Measurements from ENCODE around the gene AP2A1. TPM values are rescaled to one million over a fixed set of nuclear protein-coding genes. Genes with fewer than 3 reads are reported as not detected.
A peak's percentile ranks its signal among the peaks of the same experiment; 100 is the strongest.

AP2A1 gene
- total RNA-seq, 1 donor from 2014 or later = 168 TPM

DNA sequence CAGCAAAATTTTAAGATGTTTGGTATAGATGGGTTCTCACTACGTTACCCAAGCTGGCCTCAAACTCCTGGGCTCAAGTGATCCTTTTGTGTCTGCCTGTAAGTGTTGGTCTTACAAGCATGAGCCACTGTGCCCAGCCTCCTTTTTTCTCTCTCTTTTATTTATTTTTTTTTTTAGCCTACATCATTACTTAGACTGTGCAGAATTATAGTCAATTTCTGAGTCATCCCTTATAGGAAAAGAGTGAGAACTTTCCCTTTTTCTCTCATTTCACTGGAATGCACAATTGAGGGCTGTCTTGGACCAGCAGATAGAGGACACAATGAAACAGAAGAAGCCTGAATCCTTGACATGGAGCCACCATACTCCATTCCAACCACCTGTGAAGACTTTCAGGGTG is 17.0 kb upstream of the AP2A1 start:
- Histone ChIP-seq H3K27ac (ENCODE audit: low read depth, low read length) (no peak overlapping the region), H3K36me3 (ENCODE audit: insufficient read depth, low read length) (no peaks in the 10 kb centered on the region), H3K9ac (ENCODE audit: low read length) (no peak overlapping the region), H3K4me3 (ENCODE audit: insufficient read depth, low read depth, low read length) (no peak overlapping the region), H3K27me3 (ENCODE audit: insufficient read depth, low read length) (no peaks in the 10 kb centered on the region), H3K4me2 (ENCODE audit: low read length) (no peak overlapping the region), H4K20me1 (ENCODE audit: insufficient read depth, low read length) (no peaks in the 10 kb centered on the region), H3K9me3 (ENCODE audit: insufficient read depth, low read depth, low read length) (no peaks in the 10 kb centered on the region), H3K4me1 (ENCODE audit: insufficient read depth, low read length) (no peaks in the 10 kb centered on the region), H2AFZ (ENCODE audit: low read depth, low read length) (no peak overlapping the region), H3K79me2 (ENCODE audit: insufficient read depth, low read length) (no peaks in the 10 kb centered on the region)
- Mint-ChIP-seq H3K4me1 (ENCODE audit: low read depth, unreplicated experiment) (no peaks in the 10 kb centered on the region), H3K4me3 (ENCODE audit: unreplicated experiment) (no peak overlapping the region), H3K27ac (ENCODE audit: unreplicated experiment) (no peak overlapping the region), H3K9me3 (ENCODE audit: unreplicated experiment) (peaks cover 22% of the 10 kb centered on the region), H3K27me3 (ENCODE audit: low read depth, unreplicated experiment) (no peaks in the 10 kb centered on the region), H3K36me3 (ENCODE audit: low read depth, unreplicated experiment) (peaks cover 3% of the 10 kb centered on the region)
- FAIRE-seq (no peak), DNase-seq (ENCODE audit: low read depth) (peak; percentile 33)
- TF ChIP-seq CTCF (IDR thresholded peaks at IDR 0.05; ENCODE audit: insufficient read depth, low read depth, low read length) (no peak), EZH2 (IDR thresholded peaks at IDR 0.05; ENCODE audit: insufficient read depth, low read length) (no peak)

- Mint-ChIP-seq H3K27ac (ENCODE audit: unreplicated experiment) (no peak overlapping the region), H3K4me1 (ENCODE audit: low read depth, unreplicated experiment) (no peaks in the 10 kb centered on the region), H3K36me3 (ENCODE audit: low read depth, unreplicated experiment) (peaks cover 5% of the 10 kb centered on the region), H3K9me3 (ENCODE audit: unreplicated experiment) (peaks cover 24% of the 10 kb centered on the region), H3K4me3 (ENCODE audit: unreplicated experiment) (no peak overlapping the region), H3K27me3 (ENCODE audit: low read depth, unreplicated experiment) (no peaks in the 10 kb centered on the region)
- no peak for DNase-seq (ENCODE audit: low read depth)
- Histone ChIP-seq H3K4me2 (ENCODE audit: low read length) (no peak overlapping the region), H4K20me1 (ENCODE audit: insufficient read depth, low read length) (no peaks in the 10 kb centered on the region), H2AFZ (ENCODE audit: low read depth, low read length) (no peak overlapping the region), H3K4me3 (ENCODE audit: insufficient read depth, low read depth, low read length) (no peak overlapping the region), H3K27ac (ENCODE audit: low read depth, low read length) (no peak overlapping the region), H3K79me2 (ENCODE audit: insufficient read depth, low read length) (no peaks in the 10 kb centered on the region), H3K4me1 (ENCODE audit: insufficient read depth, low read length) (no peaks in the 10 kb centered on the region), H3K9ac (ENCODE audit: low read length) (no peak overlapping the region), H3K27me3 (ENCODE audit: insufficient read depth, low read length) (no peaks in the 10 kb centered on the region), H3K9me3 (ENCODE audit: insufficient read depth, low read depth, low read length) (peaks cover 5% of the 10 kb centered on the region), H3K36me3 (ENCODE audit: insufficient read depth, low read length) (no peaks in the 10 kb centered on the region)
- TF ChIP-seq EZH2 (IDR thresholded peaks at IDR 0.05; ENCODE audit: insufficient read depth, low read length) (no peak), CTCF (IDR thresholded peaks at IDR 0.05; ENCODE audit: insufficient read depth, low read depth, low read length) (no peak)
- no peak for FAIRE-seq
Measured at GRCh38 chr19:49752701-49753100, 14.1 kb upstream of the AP2A1 start.

GRCh38 chr19:49755956-49756355 is 10.8 kb upstream of the AP2A1 start:
- no peak overlapping the region for H3K4me3 ChIP-seq (ENCODE audit: insufficient read depth, low read depth, low read length)
- DNase-seq (ENCODE audit: low read depth) (no peak), FAIRE-seq (no peak)
- no peaks in the 10 kb centered on the region for H3K36me3 ChIP-seq (ENCODE audit: insufficient read depth, low read length)
- H3K4me1 ChIP-seq (ENCODE audit: insufficient read depth, low read length) = peaks cover 10% of the 10 kb centered on the region
- H3K27me3 ChIP-seq (ENCODE audit: insufficient read depth, low read length) = no peaks in the 10 kb centered on the region
- no peak overlapping the region for H3K4me2 ChIP-seq (ENCODE audit: low read length)
- H3K9me3 Mint-ChIP-seq (ENCODE audit: unreplicated experiment) = peaks cover 24% of the 10 kb centered on the region
- H3K4me1 Mint-ChIP-seq (ENCODE audit: low read depth, unreplicated experiment) = peaks cover 5% of the 10 kb centered on the region
- no peaks in the 10 kb centered on the region for H3K79me2 ChIP-seq (ENCODE audit: insufficient read depth, low read length)
- TF ChIP-seq EZH2 (IDR thresholded peaks at IDR 0.05; ENCODE audit: insufficient read depth, low read length) (no peak), CTCF (IDR thresholded peaks at IDR 0.05; ENCODE audit: insufficient read depth, low read depth, low read length) (no peak)
- H2AFZ ChIP-seq (ENCODE audit: low read depth, low read length) = no peak overlapping the region
- H4K20me1 ChIP-seq (ENCODE audit: insufficient read depth, low read length) = no peaks in the 10 kb centered on the region
- H3K27ac Mint-ChIP-seq (ENCODE audit: unreplicated experiment) = no peak overlapping the region
- no peaks in the 10 kb centered on the region for H3K27me3 Mint-ChIP-seq (ENCODE audit: low read depth, unreplicated experiment)
- H3K9ac ChIP-seq (ENCODE audit: low read length) = no peak overlapping the region
- no peak overlapping the region for H3K27ac ChIP-seq (ENCODE audit: low read depth, low read length)
- H3K36me3 Mint-ChIP-seq (ENCODE audit: low read depth, unreplicated experiment) = peaks cover 5% of the 10 kb centered on the region
- H3K4me3 Mint-ChIP-seq (ENCODE audit: unreplicated experiment) = no peak overlapping the region
- peaks cover 5% of the 10 kb centered on the region for H3K9me3 ChIP-seq (ENCODE audit: insufficient read depth, low read depth, low read length)

Data from astrocyte (in vitro differentiated cells and primary cell).